Stomach smooth muscle (tissue), 2 donors: ENCODE measurements around the gene TSPYL1.
A peak's percentile ranks its signal among the peaks of the same experiment; 100 is the strongest.
"Not testable (repeated sequence)": the region's sequence is repeated elsewhere in the genome, so short reads cannot be mapped to it uniquely, and the experiment has no call there.

Source experiments
- H3K27ac ChIP-seq: one replicate; pipeline ENCODE4 v1.7.0; 2013; ENCODE audit warnings: mild to moderate bottlenecking, low read length, inconsistent platforms
- H3K27me3 ChIP-seq, 2 donors: one replicate each; pipeline ENCODE4 v1.7.0; 2013; ENCODE audit warnings: low read length in 2 of 2; ENCODE audit not compliant: insufficient read depth in 2 of 2, control insufficient read depth in 1 of 2
- H3K36me3 ChIP-seq, 2 donors: one replicate each; pipeline ENCODE4 v1.7.0; 2013; ENCODE audit warnings: low read length in 2 of 2; ENCODE audit not compliant: control insufficient read depth in 2 of 2, insufficient read depth in 2 of 2
- H3K4me1 ChIP-seq: one replicate; pipeline ENCODE4 v1.7.0; 2013; ENCODE audit warnings: low read length; ENCODE audit not compliant: control insufficient read depth, insufficient read depth
- H3K4me3 ChIP-seq, 2 donors: one replicate each; pipeline ENCODE4 v1.7.0; 2013; ENCODE audit warnings: low read length in 2 of 2
- H3K9ac ChIP-seq, 2 donors: one replicate each; pipeline ENCODE4 v1.7.0; 2013; ENCODE audit warnings: low read length in 2 of 2, mild to moderate bottlenecking in 1 of 2
- H3K9me3 ChIP-seq, 2 donors: one replicate each; pipeline ENCODE4 v1.7.0; 2013; ENCODE audit warnings: low read length in 2 of 2; ENCODE audit not compliant: control insufficient read depth in 2 of 2
- donor health status: healthy.
- donor health status: Pancreatic carcinoma.

The TSPYL1 gene

GRCh38 chr6:116298273-116298672 lies 18.5 kb upstream of the TSPYL1 start:
- Histone ChIP-seq H3K27ac (no peak overlapping the region), H3K27me3 (no peaks in the 10 kb centered on the region), H3K4me3 (no peak overlapping the region), H3K9me3 (no peaks in the 10 kb centered on the region), H3K9ac (no peak overlapping the region), H3K36me3 (no peaks in the 10 kb centered on the region), H3K4me1 (no peaks in the 10 kb centered on the region)

- no peaks in the 10 kb centered on the region for H3K4me1 ChIP-seq
- H3K4me3 ChIP-seq = no peak overlapping the region
- H3K27me3 ChIP-seq = no peaks in the 10 kb centered on the region
- H3K36me3 ChIP-seq = no peaks in the 10 kb centered on the region
- no peak overlapping the region for H3K27ac ChIP-seq
- no peak overlapping the region for H3K9ac ChIP-seq
- no peaks in the 10 kb centered on the region for H3K9me3 ChIP-seq
Observed at GRCh38 chr6:116292553-116292952, 12.8 kb upstream of the TSPYL1 start.

- H3K9ac ChIP-seq = no peak overlapping the region
- H3K4me3 ChIP-seq = no peak overlapping the region
- no peaks in the 10 kb centered on the region for H3K27me3 ChIP-seq
- H3K9me3 ChIP-seq = no peaks in the 10 kb centered on the region
- H3K36me3 ChIP-seq = no peaks in the 10 kb centered on the region
- no peak overlapping the region for H3K27ac ChIP-seq
- H3K4me1 ChIP-seq = no peaks in the 10 kb centered on the region
Observed at GRCh38 chr6:116291701-116292396, 12.1 kb upstream of the TSPYL1 start.

- H3K4me3 ChIP-seq = no peak overlapping the region
Observed at GRCh38 chr6:116290799-116291198, 11.1 kb upstream of the TSPYL1 start.

GRCh38 chr6:116289876-116290275 lies 10.1 kb upstream of the TSPYL1 start:
- Histone ChIP-seq H3K36me3 (no peaks in the 10 kb centered on the region), H3K4me3 (no peak overlapping the region), H3K4me1 (no peaks in the 10 kb centered on the region), H3K27ac (no peak overlapping the region), H3K9me3 (no peaks in the 10 kb centered on the region), H3K27me3 (no peaks in the 10 kb centered on the region), H3K9ac (no peak overlapping the region)

More at GRCh38 chr6:116290799-116291198, 11.1 kb upstream of the TSPYL1 start:
- Histone ChIP-seq H3K36me3 (no peaks in the 10 kb centered on the region), H3K27ac (no peak overlapping the region), H3K9ac (no peak overlapping the region), H3K9me3 (no peaks in the 10 kb centered on the region), H3K4me1 (no peaks in the 10 kb centered on the region), H3K27me3 (no peaks in the 10 kb centered on the region)

GRCh38 chr6:116287689-116288282 lies 8.1 kb upstream of the TSPYL1 start:
- Histone ChIP-seq H3K27me3 (no peaks in the 10 kb centered on the region), H3K27ac (no peak overlapping the region), H3K9me3 (no peaks in the 10 kb centered on the region), H3K4me3 (no peak overlapping the region), H3K4me1 (no peaks in the 10 kb centered on the region), H3K9ac (no peak overlapping the region), H3K36me3 (no peaks in the 10 kb centered on the region)

GRCh38 chr6:116286773-116287358 lies 7.1 kb upstream of the TSPYL1 start:
- H3K36me3 ChIP-seq = no peaks in the 10 kb centered on the region
- no peak overlapping the region for H3K9ac ChIP-seq

GRCh38 chr6:116284984-116285383 lies 5.3 kb upstream of the TSPYL1 start:
- H3K9me3 ChIP-seq, H3K9ac ChIP-seq, H3K36me3 ChIP-seq, H3K27ac ChIP-seq, H3K27me3 ChIP-seq, H3K4me3 ChIP-seq, H3K4me1 ChIP-seq: not testable (repeated sequence)

More at GRCh38 chr6:116286773-116287358, 7.1 kb upstream of the TSPYL1 start:
- H3K4me1 ChIP-seq = no peaks in the 10 kb centered on the region
- H3K4me3 ChIP-seq = no peak overlapping the region
- H3K27ac ChIP-seq = no peak overlapping the region
- no peaks in the 10 kb centered on the region for H3K27me3 ChIP-seq
- no peaks in the 10 kb centered on the region for H3K9me3 ChIP-seq

- Histone ChIP-seq H3K4me3 (no peak overlapping the region), H3K27ac (no peak overlapping the region), H3K9ac (no peak overlapping the region), H3K36me3 (peaks cover 0 to under 1% of the 10 kb centered on the region in 2 donors), H3K27me3 (no peaks in the 10 kb centered on the region), H3K4me1 (peaks cover 3% of the 10 kb centered on the region), H3K9me3 (no peaks in the 10 kb centered on the region)
Observed at GRCh38 chr6:116283191-116283590, 3.5 kb upstream of the TSPYL1 start.

GRCh38 chr6:116282698-116283097 lies 3.0 kb upstream of the TSPYL1 start:
- H3K27me3 ChIP-seq = no peaks in the 10 kb centered on the region
- no peak overlapping the region for H3K27ac ChIP-seq
- no peaks in the 10 kb centered on the region for H3K9me3 ChIP-seq

GRCh38 chr6:116280933-116281316 lies 1.2 kb upstream of the TSPYL1 start:
- peaks cover 8% of the 10 kb centered on the region for H3K4me1 ChIP-seq
- H3K36me3 ChIP-seq = peaks cover 2 to 5% of the 10 kb centered on the region in 2 donors
- H3K27ac ChIP-seq = peak overlapping the region; percentile 99
- no peaks in the 10 kb centered on the region for H3K27me3 ChIP-seq
- H3K4me3 ChIP-seq = peak overlapping the region in 1 of 2 donors; percentile 97
- no peaks in the 10 kb centered on the region for H3K9me3 ChIP-seq
- H3K9ac ChIP-seq = no peak overlapping the region

More at GRCh38 chr6:116282698-116283097, 3.0 kb upstream of the TSPYL1 start:
- no peak overlapping the region for H3K4me3 ChIP-seq
- H3K9ac ChIP-seq = no peak overlapping the region
- peaks cover 8% of the 10 kb centered on the region for H3K4me1 ChIP-seq
- H3K36me3 ChIP-seq = peaks cover 2 to 5% of the 10 kb centered on the region in 2 donors
